ENCODE results near the gene CFAP46.
A peak's percentile ranks its signal among the peaks of the same experiment; 100 is the strongest.
"Not testable (repeated sequence)": the region's sequence is repeated elsewhere in the genome, so short reads cannot be mapped to it uniquely, and the experiment has no call there.

The CFAP46 gene

DNA sequence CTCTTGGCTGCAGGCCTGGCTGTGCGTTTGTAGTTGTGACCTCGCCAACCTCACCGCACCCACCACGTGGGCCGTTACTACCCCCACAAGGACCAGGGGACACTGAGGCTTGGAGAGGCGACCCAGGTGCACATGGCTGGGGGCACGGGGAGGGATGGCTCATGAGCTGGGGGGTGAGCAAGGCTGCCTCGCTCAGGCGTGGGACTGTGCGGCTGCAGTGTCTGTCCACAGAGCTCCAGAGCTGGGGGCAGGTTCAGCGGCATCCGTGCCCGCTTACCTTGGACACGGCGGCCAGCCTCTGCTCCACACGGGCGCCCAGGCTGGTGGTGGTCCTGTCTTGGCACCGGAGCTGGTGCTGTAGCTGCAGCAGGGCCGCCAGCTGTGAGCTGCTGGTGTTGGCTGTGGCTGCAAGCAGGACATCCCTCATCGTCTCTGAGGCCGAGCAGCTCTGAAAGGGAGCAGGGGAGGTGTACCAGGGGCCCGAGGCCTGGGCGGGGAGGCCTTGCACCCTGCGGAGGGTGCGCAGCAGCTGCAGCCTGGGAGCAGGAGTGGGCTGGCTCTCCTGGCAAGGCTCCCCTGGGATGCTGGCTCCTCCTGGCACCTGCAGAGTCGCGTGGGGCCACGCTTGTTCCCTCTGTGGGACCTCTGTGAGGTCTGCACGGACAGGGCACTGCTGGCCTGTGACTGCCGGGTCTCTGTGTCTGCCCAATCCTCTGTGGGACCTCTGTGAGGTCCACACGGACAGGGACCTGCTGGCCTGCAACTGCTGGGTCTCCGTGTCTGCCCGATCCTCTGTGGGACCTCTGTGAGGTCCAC lies 96.4 kb downstream of the CFAP46 start:
- TF ChIP-seq JUND (IDR thresholded peaks at IDR 0.05; ENCODE audit: low read depth): no peak
- no peak for DNase-seq (ENCODE audit: low read depth in 1 of 2, low spot score in 1 of 2)
- in situ Hi-C loops (cut with HindIII; ENCODE audit: low pct_unique_long_range_greater_than_20kb, low sequenced_read_pairs): no loop called here

GRCh38 chr10:132845041-132845551 lies 97.3 kb downstream of the CFAP46 start:
- in situ Hi-C loops (cut with HindIII; ENCODE audit: low pct_unique_long_range_greater_than_20kb, low sequenced_read_pairs): no loop called here
- no peak for TF ChIP-seq JUND (IDR thresholded peaks at IDR 0.05; ENCODE audit: low read depth)
- DNase-seq (ENCODE audit: low read depth in 1 of 2, low spot score in 1 of 2): no peak

- TF ChIP-seq JUND (IDR thresholded peaks at IDR 0.05; ENCODE audit: low read depth): no peak
- in situ Hi-C loops (cut with HindIII; ENCODE audit: low pct_unique_long_range_greater_than_20kb, low sequenced_read_pairs): no loop called here
- DNase-seq (ENCODE audit: low read depth in 1 of 2, low spot score in 1 of 2): no peak
These were observed 98.1 kb downstream of the CFAP46 start for GRCh38 chr10:132844069-132844809.

- in situ Hi-C loops (cut with HindIII; ENCODE audit: low pct_unique_long_range_greater_than_20kb, low sequenced_read_pairs): not testable (repeated sequence)
These were observed 99.1 kb downstream of the CFAP46 start for GRCh38 chr10:132843276-132843675.

GRCh38 chr10:132842397-132842796 lies 100.0 kb downstream of the CFAP46 start:
- in situ Hi-C loops (cut with HindIII; ENCODE audit: low pct_unique_long_range_greater_than_20kb, low sequenced_read_pairs): no loop called here

More at GRCh38 chr10:132843276-132843675, 99.1 kb downstream of the CFAP46 start:
- not testable (repeated sequence) for DNase-seq (ENCODE audit: low read depth in 1 of 2, low spot score in 1 of 2)

DNA sequence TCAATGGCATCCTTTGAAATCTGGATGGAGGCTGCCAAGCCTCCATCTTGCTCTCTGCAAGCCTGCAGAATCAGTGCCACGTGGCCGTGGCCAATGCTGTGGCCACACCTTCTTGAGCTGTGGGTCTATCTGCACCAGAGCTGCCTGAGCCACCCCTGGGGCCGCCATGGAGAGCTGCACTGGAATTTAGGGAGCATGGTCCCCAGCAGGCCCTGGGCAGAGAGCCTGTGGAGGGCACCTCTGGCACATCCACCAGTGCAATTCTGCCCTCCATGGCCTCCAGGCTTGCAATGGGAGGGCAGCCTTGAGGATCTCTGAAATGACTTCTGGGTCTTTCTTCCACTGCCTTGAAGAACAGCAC lies 100.8 kb downstream of the CFAP46 start:
- no peak for TF ChIP-seq JUND (IDR thresholded peaks at IDR 0.05; ENCODE audit: low read depth)
- no peak for DNase-seq (ENCODE audit: low read depth in 1 of 2, low spot score in 1 of 2)
- in situ Hi-C loops (cut with HindIII; ENCODE audit: low pct_unique_long_range_greater_than_20kb, low sequenced_read_pairs): no loop called here

More at GRCh38 chr10:132842397-132842796, 100.0 kb downstream of the CFAP46 start:
- no peak for DNase-seq (ENCODE audit: low read depth in 1 of 2, low spot score in 1 of 2)
- TF ChIP-seq JUND (IDR thresholded peaks at IDR 0.05; ENCODE audit: low read depth): no peak

- no peak for DNase-seq (ENCODE audit: low read depth in 1 of 2, low spot score in 1 of 2)
- in situ Hi-C loops (cut with HindIII; ENCODE audit: low pct_unique_long_range_greater_than_20kb, low sequenced_read_pairs): no loop called here
- TF ChIP-seq JUND (IDR thresholded peaks at IDR 0.05; ENCODE audit: low read depth): no peak
These were observed 101.4 kb downstream of the CFAP46 start for GRCh38 chr10:132840698-132841614.

DNA sequence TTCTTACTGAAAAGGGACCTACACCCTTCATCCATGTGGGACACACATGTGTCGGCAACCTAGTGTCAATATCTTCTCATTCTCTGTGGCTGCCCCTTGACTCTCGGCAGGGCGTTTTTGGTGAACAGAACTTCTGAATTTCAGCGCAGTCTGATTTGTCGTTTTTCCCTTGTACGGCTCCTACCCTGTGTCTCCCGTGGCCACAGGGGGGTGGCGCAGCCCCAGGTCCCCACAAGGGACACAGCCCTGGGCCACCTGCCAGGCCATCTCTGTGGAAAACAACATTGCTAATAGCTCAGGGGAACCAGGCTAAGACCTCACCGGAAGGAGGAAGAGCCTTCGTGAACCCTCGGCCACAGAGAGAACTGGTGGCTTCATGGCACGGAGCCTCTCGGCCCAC lies 103.3 kb downstream of the CFAP46 start:
- in situ Hi-C loops (cut with HindIII; ENCODE audit: low pct_unique_long_range_greater_than_20kb, low sequenced_read_pairs): no loop called here
- TF ChIP-seq JUND (IDR thresholded peaks at IDR 0.05; ENCODE audit: low read depth): no peak
- DNase-seq (ENCODE audit: low read depth in 1 of 2, low spot score in 1 of 2): no peak

GRCh38 chr10:132838346-132838970 lies 103.9 kb downstream of the CFAP46 start:
- no peak for DNase-seq (ENCODE audit: low read depth in 1 of 2, low spot score in 1 of 2)
- in situ Hi-C loops (cut with HindIII; ENCODE audit: low pct_unique_long_range_greater_than_20kb, low sequenced_read_pairs): no loop called here
- TF ChIP-seq JUND (IDR thresholded peaks at IDR 0.05; ENCODE audit: low read depth): no peak

GRCh38 chr10:132837905-132838304 lies 104.5 kb downstream of the CFAP46 start:
- DNase-seq (ENCODE audit: low read depth in 1 of 2, low spot score in 1 of 2): no peak
- no peak for TF ChIP-seq JUND (IDR thresholded peaks at IDR 0.05; ENCODE audit: low read depth)
- in situ Hi-C loops (cut with HindIII; ENCODE audit: low pct_unique_long_range_greater_than_20kb, low sequenced_read_pairs): no loop called here

GRCh38 chr10:132836832-132837540 lies 105.4 kb downstream of the CFAP46 start:
- in situ Hi-C loops (cut with HindIII; ENCODE audit: low pct_unique_long_range_greater_than_20kb, low sequenced_read_pairs): no loop called here
- no peak for TF ChIP-seq JUND (IDR thresholded peaks at IDR 0.05; ENCODE audit: low read depth)
- peak; percentile 40 to 60 for DNase-seq (ENCODE audit: low read depth in 1 of 2, low spot score in 1 of 2)

All from T47D (cell line).